Right renal cortex interstitium (tissue), 3 donors: ENCODE data around the gene WDR20. TPM values are rescaled to one million over a fixed set of nuclear protein-coding genes. Genes with fewer than 3 reads are reported as not detected.
"Not testable (repeated sequence)": the region's sequence is repeated elsewhere in the genome, so short reads cannot be mapped to it uniquely, and the experiment has no call there.

Experiments used
- DNase-seq, 3 donors: peaks; one replicate each; pipeline ENCODE4 v3.0.0-alpha.2; 2013; ENCODE audit warnings: low read depth in 3 of 3, low spot score in 2 of 3
- polyA plus RNA-seq, 3 donors: library from polyadenylated mRNA; unstranded; fragments of 120-200 nt; gene quantifications; one replicate each; pipeline ENCODE4 v1.2.1, GENCODE V29; 2013; ENCODE audit not compliant: insufficient read length in 3 of 3

The WDR20 gene
- polyA plus RNA-seq, 3 donors = 27.9 to 30.4 (median 29.6) TPM

- no peak for DNase-seq
Measured at GRCh38 chr14:102126807-102127455, 12.8 kb upstream of the WDR20 start.

GRCh38 chr14:102131741-102132140 lies 8.0 kb upstream of the WDR20 start:
- DNase-seq = no peak

GRCh38 chr14:102134021-102134420 lies 5.7 kb upstream of the WDR20 start:
- DNase-seq = not testable (repeated sequence)

GRCh38 chr14:102134719-102135118 lies 5.0 kb upstream of the WDR20 start:
- DNase-seq = not testable (repeated sequence)

- DNase-seq = not testable (repeated sequence)
Measured at GRCh38 chr14:102135456-102135855, 4.2 kb upstream of the WDR20 start.

GRCh38 chr14:102138535-102138934 lies 1.2 kb upstream of the WDR20 start:
- DNase-seq = no peak

GRCh38 chr14:102138961-102139285 lies 774 bp upstream of the WDR20 start:
- DNase-seq = no peak

GRCh38 chr14:102140027-102140749 lies 491 bp downstream of the WDR20 start:
- DNase-seq = no peak

GRCh38 chr14:102140750-102141145 lies 1.1 kb downstream of the WDR20 start:
- no peak for DNase-seq

- DNase-seq = no peak
Measured at GRCh38 chr14:102141797-102142196, 2.1 kb downstream of the WDR20 start.

- DNase-seq = no peak
Measured at GRCh38 chr14:102144914-102145313, 5.2 kb downstream of the WDR20 start.

GRCh38 chr14:102145395-102145794 lies 5.7 kb downstream of the WDR20 start:
- DNase-seq = no peak

- DNase-seq = no peak
Measured at GRCh38 chr14:102146423-102146822, 6.7 kb downstream of the WDR20 start.

- DNase-seq = no peak
Measured at GRCh38 chr14:102150083-102150482, 10.4 kb downstream of the WDR20 start.

- no peak for DNase-seq
Measured at GRCh38 chr14:102150744-102151143, 11.0 kb downstream of the WDR20 start.

GRCh38 chr14:102151411-102151810 lies 11.7 kb downstream of the WDR20 start:
- not testable (repeated sequence) for DNase-seq

GRCh38 chr14:102154121-102154520 lies 14.4 kb downstream of the WDR20 start:
- no peak for DNase-seq

- DNase-seq = no peak
Measured at GRCh38 chr14:102154821-102155549, 15.3 kb downstream of the WDR20 start.

- no peak for DNase-seq
Measured at GRCh38 chr14:102157346-102157745, 17.6 kb downstream of the WDR20 start.

- no peak for DNase-seq
Measured at GRCh38 chr14:102158797-102159196, 19.1 kb downstream of the WDR20 start.

- no peak for DNase-seq
Measured at GRCh38 chr14:102159841-102160240, 20.1 kb downstream of the WDR20 start.

GRCh38 chr14:102162487-102162886 lies 22.8 kb downstream of the WDR20 start:
- no peak for DNase-seq
